ENCODE data around the gene LRRC46. TPM values are rescaled to one million over a fixed set of nuclear protein-coding genes. Genes with fewer than 3 reads are reported as not detected.

LRRC46 gene
- total and polyA plus RNA-seq, 2 donors (not counting 1 experiment from before 2014, with no cell fraction given): 0.69 to 2.4 TPM

DNA sequence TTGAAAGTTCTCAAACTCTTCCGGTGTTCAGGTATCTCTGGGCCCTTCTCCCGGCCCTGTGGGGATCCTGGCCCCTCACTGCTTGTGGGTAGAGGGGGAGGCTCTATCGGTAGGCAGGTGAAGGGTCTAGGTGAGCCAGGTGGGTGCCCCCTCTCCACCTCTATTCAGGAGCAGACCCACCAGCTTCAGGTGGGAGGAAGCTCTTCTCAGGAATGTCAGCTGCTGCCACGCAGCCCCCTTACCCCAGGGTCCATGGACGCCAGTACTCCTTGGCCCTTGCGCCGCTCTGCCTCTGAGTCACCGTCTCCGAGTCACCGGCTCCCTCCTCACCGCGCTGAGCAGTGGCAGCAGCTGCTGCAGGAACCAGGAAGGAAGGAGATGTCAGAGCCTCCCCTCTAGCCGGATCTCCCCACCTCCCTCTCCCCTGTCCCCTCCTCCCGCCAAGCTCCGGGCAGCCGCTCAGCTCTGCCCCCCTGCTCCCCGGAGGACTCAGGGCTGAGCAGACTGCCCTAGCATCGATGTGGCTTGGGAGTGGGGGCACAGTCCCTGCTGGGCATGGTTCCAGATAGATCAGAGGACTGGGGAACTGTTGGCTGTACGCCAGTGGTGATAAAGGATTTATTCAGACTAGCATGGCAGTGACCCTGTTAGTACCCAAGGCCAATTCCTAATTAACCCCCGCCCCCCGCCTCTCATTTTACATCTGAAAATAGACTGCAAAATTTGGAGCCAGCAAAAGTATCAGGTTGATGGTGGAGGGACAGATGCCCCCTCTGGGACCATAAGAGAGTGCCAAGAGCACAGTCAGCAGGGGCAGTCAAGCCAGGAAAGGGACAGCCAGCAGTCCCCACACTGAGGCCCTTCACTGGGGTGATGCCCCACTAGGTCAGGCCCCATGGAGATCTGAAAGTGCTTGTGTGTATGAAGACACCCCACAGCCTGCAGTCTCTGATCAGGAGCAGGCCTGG, 9.8 kb upstream of the LRRC46 start, which contains the start of gene OSBPL7:
Gene OSBPL7, minus strand, starts transcription at position 371 of the 968 bp plus-strand sequence. CDS start 1,516 bp downstream, outside the sequence.
- ATAC-seq (ENCODE audit: low read depth) (peak; percentile 98), DNase-seq (peak; percentile 80)
- H2AFZ ChIP-seq (ENCODE audit: insufficient read depth, low read depth, low read length, poor library complexity, severe bottlenecking): peak within 1 kb of the TSS; percentile 76
- H3K27me3 Mint-ChIP-seq: no peaks in the 10 kb centered on the region
- peak within 1 kb of the TSS; percentile 92 for H3K4me2 ChIP-seq (replicated peaks; ENCODE audit: low read depth, low read length, poor library complexity, severe bottlenecking)
- H3K4me3 Mint-ChIP-seq: peak within 1 kb of the TSS; percentile 97
- H3K36me3 ChIP-seq (replicated peaks in 1 of 2; ENCODE audit: control extremely low read depth in 1 of 2, control insufficient read depth in 1 of 2, extremely low read depth in 1 of 2, insufficient read depth in 2 of 2, low read length in 1 of 2): peaks cover 1 to 52% of the 10 kb centered on the region in 2 experiments
- H3K4me1 ChIP-seq (ENCODE audit: control insufficient read depth in 2 of 2, insufficient read depth in 2 of 2, low read length in 2 of 2): peaks cover 16 to 23% of the 10 kb centered on the region in 2 donors
- peaks cover 27% of the 10 kb centered on the region for H3K4me1 Mint-ChIP-seq
- intact Hi-C loops (cut with micrococcal nuclease): loop anchor here (1.0 kb wide), 1 partner anchor 10 kb away; the partner anchor contains the start of genes LRRC46 and MRPL10
- peak within 1 kb of the TSS; percentile 51 to 72 for H3K27ac ChIP-seq (ENCODE audit: low read length in 2 of 2)
- POLR2A ChIA-PET: interaction anchor here (0.9 to 2.3 kb wide), 2 partner anchors 10 to 74 kb away, joined by 3 to 13 read pairs; partner anchors contain the start of genes LRRC46 and MRPL10
- H3K9me3 ChIP-seq (ENCODE audit: control extremely low read depth in 1 of 3, control insufficient read depth in 2 of 3, insufficient read depth in 1 of 3, low read length in 2 of 3): no peaks in the 10 kb centered on the region
- CTCF ChIA-PET: interaction anchor here (0.6 to 1.4 kb wide), 9 partner anchors 9 to 287 kb away, joined by 3 to 7 read pairs (median 3); partner anchors contain the start of genes CDK5RAP3, LRRC46, MRPL10 and SCRN2
- peaks cover 11% of the 10 kb centered on the region for H3K79me2 ChIP-seq (ENCODE audit: control insufficient read depth, insufficient read depth, low read length)
- peak within 1 kb of the TSS; percentile 36 to 92 (median 83) for H3K4me3 ChIP-seq (ENCODE audit: control extremely low read depth in 1 of 5, extremely low read depth in 1 of 5, insufficient read depth in 1 of 5, low read depth in 2 of 5, low read length in 4 of 5)
- no peaks in the 10 kb centered on the region for H4K20me1 ChIP-seq (ENCODE audit: control insufficient read depth, insufficient read depth, low read length, poor library complexity, severe bottlenecking)
- H3K9ac ChIP-seq (ENCODE audit: low read length): peak within 1 kb of the TSS; percentile 86
- no peaks in the 10 kb centered on the region for H3K27me3 ChIP-seq (replicated peaks in 1 of 4; ENCODE audit: control extremely low read depth in 1 of 4, control insufficient read depth in 3 of 4, insufficient read depth in 4 of 4, low read length in 3 of 4)
- H3K27ac Mint-ChIP-seq: peak within 1 kb of the TSS; percentile 87
- H3K9me3 Mint-ChIP-seq (ENCODE audit: insufficient read depth): no peaks in the 10 kb centered on the region
- TF ChIP-seq, protein P1, sequence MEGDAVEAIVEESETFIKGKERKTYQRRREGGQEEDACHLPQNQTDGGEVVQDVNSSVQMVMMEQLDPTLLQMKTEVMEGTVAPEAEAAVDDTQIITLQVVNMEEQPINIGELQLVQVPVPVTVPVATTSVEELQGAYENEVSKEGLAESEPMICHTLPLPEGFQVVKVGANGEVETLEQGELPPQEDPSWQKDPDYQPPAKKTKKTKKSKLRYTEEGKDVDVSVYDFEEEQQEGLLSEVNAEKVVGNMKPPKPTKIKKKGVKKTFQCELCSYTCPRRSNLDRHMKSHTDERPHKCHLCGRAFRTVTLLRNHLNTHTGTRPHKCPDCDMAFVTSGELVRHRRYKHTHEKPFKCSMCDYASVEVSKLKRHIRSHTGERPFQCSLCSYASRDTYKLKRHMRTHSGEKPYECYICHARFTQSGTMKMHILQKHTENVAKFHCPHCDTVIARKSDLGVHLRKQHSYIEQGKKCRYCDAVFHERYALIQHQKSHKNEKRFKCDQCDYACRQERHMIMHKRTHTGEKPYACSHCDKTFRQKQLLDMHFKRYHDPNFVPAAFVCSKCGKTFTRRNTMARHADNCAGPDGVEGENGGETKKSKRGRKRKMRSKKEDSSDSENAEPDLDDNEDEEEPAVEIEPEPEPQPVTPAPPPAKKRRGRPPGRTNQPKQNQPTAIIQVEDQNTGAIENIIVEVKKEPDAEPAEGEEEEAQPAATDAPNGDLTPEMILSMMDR (IDR thresholded peaks at IDR 0.05): no peak
- TF ChIP-seq EZH2 (IDR thresholded peaks at IDR 0.05; ENCODE audit: borderline replicate concordance, insufficient read depth, low read depth, low read length, poor library complexity, severe bottlenecking): no peak
- WGBS (ENCODE audit: insufficient coverage): 0% methylated on average over 10 of the region's 21 CpGs
